CD4-positive, alpha-beta T cell (primary cell): ENCODE data around the gene RBM33. TPM values are rescaled to one million over a fixed set of nuclear protein-coding genes. Genes with fewer than 3 reads are reported as not detected.

Experiments
- ATAC-seq: fragments of 200-7000 bp; cut with Tn5 transposase; one replicate; pipeline ENCODE4 v1.10.0; 2022; ENCODE audit warnings: mild to moderate bottlenecking; ENCODE audit not compliant: poor library complexity
- CTCF ChIA-PET: fragments of 350-600 bp; sonication (Branson Sonifier 250); formaldehyde crosslinking; loops from one replicate; lab custom pipeline; 2021; ENCODE audit warnings: antibody characterized with exemption, inconsistent platforms; lab: Charles Lee
- POLR2A ChIA-PET: fragments of 350-600 bp; sonication (Branson Sonifier 250); formaldehyde crosslinking; loops from one replicate; lab custom pipeline; 2021; ENCODE audit warnings: antibody characterized with exemption, inconsistent platforms; lab: Charles Lee
- DNase-seq, 14 experiments: peaks; one replicate each; pipeline ENCODE4 v3.0.0-alpha.2; 2013 to 2020; ENCODE audit warnings: mixed read lengths in 2 of 14
- H3K27ac ChIP-seq, 2 donors: one replicate each; pipeline versions ENCODE4 v1.5.1 to v1.7.0; 2013; ENCODE audit warnings: low read length in 2 of 2, low read depth in 1 of 2, mild to moderate bottlenecking in 1 of 2
- H3K27me3 ChIP-seq, 2 experiments: 1 replicate in 1 of 2; 2 replicates in 1 of 2; pipeline versions ENCODE4 v1.6.1 to v1.7.0; 2013; ENCODE audit warnings: low read length in 2 of 2, control low read depth in 1 of 2, mild to moderate bottlenecking in 1 of 2, moderate library complexity in 1 of 2; ENCODE audit not compliant: insufficient read depth in 2 of 2, control insufficient read depth in 1 of 2
- H3K36me3 ChIP-seq: one replicate; pipeline ENCODE4 v1.6.1; 2013; ENCODE audit warnings: low read length, control low read depth; ENCODE audit not compliant: insufficient read depth
- H3K4me1 ChIP-seq: one replicate; pipeline ENCODE4 v1.6.1; 2013; ENCODE audit warnings: low read length, control low read depth; ENCODE audit not compliant: insufficient read depth
- H3K4me3 ChIP-seq: one replicate; pipeline ENCODE4 v1.5.1; 2013; ENCODE audit warnings: mild to moderate bottlenecking, low read length, moderate library complexity
- H3K9me3 ChIP-seq, 2 experiments: 1 replicate in 1 of 2; 2 replicates in 1 of 2; pipeline versions ENCODE4 v1.6.1 to v1.7.0; 2013; ENCODE audit warnings: low read length in 2 of 2, mild to moderate bottlenecking in 2 of 2, control low read depth in 1 of 2, moderate library complexity in 1 of 2; ENCODE audit not compliant: control insufficient read depth in 1 of 2, insufficient read depth in 1 of 2
- H3K27ac Mint-ChIP-seq: one replicate; pipeline ENCODE4 v1.8.0; 2020; ENCODE audit warnings: mixed read lengths
- H3K27me3 Mint-ChIP-seq: one replicate; pipeline ENCODE4 v1.8.0; 2021; ENCODE audit warnings: mixed read lengths
- H3K36me3 Mint-ChIP-seq: one replicate; pipeline ENCODE4 v1.8.0; 2021; ENCODE audit warnings: low read depth, mixed read lengths
- H3K4me1 Mint-ChIP-seq: one replicate; pipeline ENCODE4 v1.8.0; 2021; ENCODE audit warnings: low read depth, mixed read lengths
- H3K4me3 Mint-ChIP-seq: one replicate; pipeline ENCODE4 v1.8.0; 2020; ENCODE audit warnings: mild to moderate bottlenecking, mixed read lengths
- H3K9me3 Mint-ChIP-seq: one replicate; pipeline ENCODE4 v1.8.0; 2020; ENCODE audit warnings: mixed read lengths
- CTCF ChIP-seq: fragments of 200-600 bp; IDR thresholded peaks from one replicate; pipeline ENCODE4 v1.8.0; 2022; ENCODE audit warnings: antibody characterized with exemption, mild to moderate bottlenecking
- intact Hi-C, 2 experiments: fragments of 100-400 bp; cut with DNase I in 1 of 2; cut with micrococcal nuclease in 1 of 2; formaldehyde crosslinking; loops; one replicate each; pipeline versions ENCODE4 v1.15.1 to v1.9.0; 2023 to 2025; cut with DNase I, micrococcal nuclease
- total RNA-seq, 174 experiments: library from RNA in 2 of 174; stranded (reverse) in 2 of 174; gene quantifications; one replicate each; pipeline ENCODE4 v1.2.3 and lab custom pipeline; 2021 to 2026

Gene RBM33
- total RNA-seq, 2 experiments from 2014 or later, result 178 to 184 TPM

DNA sequence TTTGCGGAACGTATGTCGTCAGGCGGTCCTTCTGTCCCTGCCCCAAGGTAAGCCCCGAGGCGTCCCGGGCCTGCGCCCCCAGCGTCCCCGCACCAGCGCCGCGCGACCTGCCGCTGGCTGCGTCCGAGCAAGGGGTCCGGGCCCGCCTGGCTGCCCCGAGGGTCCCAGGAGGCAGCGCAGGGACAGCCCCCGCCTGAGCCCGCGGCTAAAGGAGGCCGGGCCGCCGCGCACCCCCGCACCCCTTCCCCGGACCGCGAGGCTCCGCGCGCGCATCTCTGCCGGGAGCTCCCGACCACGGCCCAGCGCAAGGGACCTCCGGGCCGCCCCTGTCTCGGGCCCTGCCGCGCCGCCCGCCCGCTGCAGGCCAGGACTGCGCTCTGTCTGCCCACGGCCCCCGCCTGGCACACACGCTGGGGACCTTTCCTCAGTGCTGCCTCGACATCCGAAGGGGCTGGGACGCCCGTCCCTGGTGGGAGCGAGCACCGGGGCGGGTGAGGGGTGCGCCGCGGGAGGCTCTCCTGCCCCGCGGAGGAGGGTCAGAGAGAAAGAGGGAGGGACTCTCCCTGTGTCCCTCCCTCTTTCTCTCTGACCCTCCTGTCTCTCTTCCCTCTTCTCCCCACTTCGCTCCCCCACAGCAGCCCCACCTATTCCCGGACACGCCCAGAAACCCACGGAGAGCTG, 142.8 kb downstream of the RBM33 start:
- ChIA-PET CTCF (no interaction called here), POLR2A (no interaction called here)
- Mint-ChIP-seq H3K4me3 (no peak overlapping the region), H3K36me3 (peaks cover 21% of the 10 kb centered on the region), H3K27me3 (peaks cover 16% of the 10 kb centered on the region), H3K4me1 (peaks cover 9% of the 10 kb centered on the region), H3K27ac (no peak overlapping the region), H3K9me3 (no peaks in the 10 kb centered on the region)
- no peak for TF ChIP-seq CTCF
- no peak overlapping the region for H3K4me3 ChIP-seq
- no peak for DNase-seq
- H3K27ac ChIP-seq, result no peak overlapping the region
- peaks cover 0 to 3% of the 10 kb centered on the region in 2 experiments for H3K27me3 ChIP-seq
- no peaks in the 10 kb centered on the region for H3K4me1 ChIP-seq
- peaks cover 3% of the 10 kb centered on the region for H3K36me3 ChIP-seq
- intact Hi-C loops, result no loop called here
- peaks cover 0 to 7% of the 10 kb centered on the region in 2 experiments for H3K9me3 ChIP-seq
- ATAC-seq, result no peak

- POLR2A ChIA-PET, result no interaction called here
- CTCF ChIA-PET, result no interaction called here
- ATAC-seq, result no peak
Observed at GRCh38 chr7:155788616-155789000, 144.1 kb downstream of the RBM33 start.

GRCh38 chr7:155789001-155789725, 144.7 kb downstream of the RBM33 start:
- Histone ChIP-seq H3K4me1 (no peaks in the 10 kb centered on the region), H3K9me3 (peaks cover 0 to 7% of the 10 kb centered on the region in 2 experiments), H3K27ac (no peak overlapping the region), H3K36me3 (no peaks in the 10 kb centered on the region), H3K27me3 (peaks cover 0 to 3% of the 10 kb centered on the region in 2 experiments), H3K4me3 (no peak overlapping the region)
- ATAC-seq, result no peak
- intact Hi-C loops, result no loop called here
- Mint-ChIP-seq H3K36me3 (peaks cover 13% of the 10 kb centered on the region), H3K27me3 (peaks cover 16% of the 10 kb centered on the region), H3K27ac (no peak overlapping the region), H3K4me3 (no peak overlapping the region), H3K9me3 (no peaks in the 10 kb centered on the region), H3K4me1 (peaks cover 9% of the 10 kb centered on the region)
- no peak for TF ChIP-seq CTCF
- no peak for DNase-seq
- ChIA-PET POLR2A (no interaction called here), CTCF (no interaction called here)

More at GRCh38 chr7:155788616-155789000, 144.1 kb downstream of the RBM33 start:
- no peak for TF ChIP-seq CTCF
- Mint-ChIP-seq H3K4me1 (peaks cover 9% of the 10 kb centered on the region), H3K9me3 (no peaks in the 10 kb centered on the region), H3K27me3 (peaks cover 16% of the 10 kb centered on the region), H3K4me3 (no peak overlapping the region), H3K27ac (no peak overlapping the region), H3K36me3 (peaks cover 13% of the 10 kb centered on the region)
- Histone ChIP-seq H3K4me1 (no peaks in the 10 kb centered on the region), H3K27ac (no peak overlapping the region), H3K36me3 (no peaks in the 10 kb centered on the region), H3K4me3 (no peak overlapping the region), H3K27me3 (peaks cover 0 to 3% of the 10 kb centered on the region in 2 experiments), H3K9me3 (peaks cover 0 to 4% of the 10 kb centered on the region in 2 experiments)
- DNase-seq, result no peak
- intact Hi-C loops, result no loop called here
